ENCODE measurements around the gene MAGI2. TPM values are rescaled to one million over a fixed set of nuclear protein-coding genes. Genes with fewer than 3 reads are reported as not detected.

The MAGI2 gene
- total RNA-seq, 2 donors from 2014 or later = 3.9 to 10.5 TPM

DNA sequence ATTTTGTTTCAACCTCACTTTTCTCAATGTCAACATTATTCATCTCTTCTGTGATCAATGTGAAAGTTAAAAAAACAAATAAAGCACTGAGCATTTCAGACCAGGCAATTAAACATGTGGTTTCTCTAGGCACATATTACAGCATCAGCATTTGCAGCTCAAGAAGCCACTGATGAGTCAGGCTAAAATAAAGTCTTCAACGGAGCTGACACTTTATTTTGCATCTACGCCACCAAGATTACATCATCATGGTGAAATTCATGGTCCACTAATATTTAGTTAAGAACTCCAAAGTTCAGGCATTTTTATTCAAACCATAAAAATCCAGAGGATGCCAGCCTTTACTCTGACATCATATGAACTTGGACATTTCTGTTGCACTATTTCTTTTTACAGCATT is 33.0 kb downstream of the MAGI2 start:
- intact Hi-C loops (cut with DNase I) = no loop called here
- TF ChIP-seq POLR2A (IDR thresholded peaks at IDR 0.05) = no peak
- TF ChIP-seq, protein P1, sequence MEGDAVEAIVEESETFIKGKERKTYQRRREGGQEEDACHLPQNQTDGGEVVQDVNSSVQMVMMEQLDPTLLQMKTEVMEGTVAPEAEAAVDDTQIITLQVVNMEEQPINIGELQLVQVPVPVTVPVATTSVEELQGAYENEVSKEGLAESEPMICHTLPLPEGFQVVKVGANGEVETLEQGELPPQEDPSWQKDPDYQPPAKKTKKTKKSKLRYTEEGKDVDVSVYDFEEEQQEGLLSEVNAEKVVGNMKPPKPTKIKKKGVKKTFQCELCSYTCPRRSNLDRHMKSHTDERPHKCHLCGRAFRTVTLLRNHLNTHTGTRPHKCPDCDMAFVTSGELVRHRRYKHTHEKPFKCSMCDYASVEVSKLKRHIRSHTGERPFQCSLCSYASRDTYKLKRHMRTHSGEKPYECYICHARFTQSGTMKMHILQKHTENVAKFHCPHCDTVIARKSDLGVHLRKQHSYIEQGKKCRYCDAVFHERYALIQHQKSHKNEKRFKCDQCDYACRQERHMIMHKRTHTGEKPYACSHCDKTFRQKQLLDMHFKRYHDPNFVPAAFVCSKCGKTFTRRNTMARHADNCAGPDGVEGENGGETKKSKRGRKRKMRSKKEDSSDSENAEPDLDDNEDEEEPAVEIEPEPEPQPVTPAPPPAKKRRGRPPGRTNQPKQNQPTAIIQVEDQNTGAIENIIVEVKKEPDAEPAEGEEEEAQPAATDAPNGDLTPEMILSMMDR (IDR thresholded peaks at IDR 0.05) = no peak
- Histone ChIP-seq H3K4me3 (no peak overlapping the region), H3K27ac (no peak overlapping the region), H3K9me3 (no peaks in the 10 kb centered on the region), H3K36me3 (replicated peaks in 1 of 2; ENCODE audit: insufficient read depth in 1 of 2, low read depth in 2 of 2) (no peaks in the 10 kb centered on the region), H3K4me1 (no peaks in the 10 kb centered on the region), H3K27me3 (no peaks in the 10 kb centered on the region)
- ATAC-seq (peak; percentile 27), DNase-seq (peak in 1 of 4 donors; percentile 3)
- WGBS, 2 donors = 47 to 56% methylated on average over 2 of the region's 2 CpGs

DNA sequence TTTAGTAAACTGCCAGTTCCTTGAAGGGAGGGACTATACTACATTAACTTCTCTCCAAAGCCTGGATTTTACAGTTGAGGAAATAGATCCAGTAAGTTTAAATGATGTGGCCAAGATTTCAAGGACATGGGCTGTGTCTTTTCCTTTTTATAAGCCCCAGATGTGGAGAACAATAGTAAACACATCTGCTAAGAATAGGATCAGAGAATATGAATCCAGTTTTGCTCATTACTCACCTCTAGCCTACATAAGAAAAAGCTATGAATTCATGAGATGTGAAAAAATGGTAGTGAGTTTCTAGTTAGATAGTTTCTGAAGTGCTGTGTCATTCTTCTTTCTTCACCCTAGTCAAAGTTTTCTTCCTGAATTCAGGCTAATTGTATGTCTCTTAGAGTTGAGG is 38.6 kb downstream of the MAGI2 start:
- Histone ChIP-seq H3K9me3 (no peaks in the 10 kb centered on the region), H3K4me3 (no peak overlapping the region), H3K4me1 (no peaks in the 10 kb centered on the region), H3K27me3 (no peaks in the 10 kb centered on the region), H3K36me3 (replicated peaks in 1 of 2; ENCODE audit: insufficient read depth in 1 of 2, low read depth in 2 of 2) (no peaks in the 10 kb centered on the region), H3K27ac (no peak overlapping the region)
- intact Hi-C loops (cut with DNase I) = no loop called here
- ATAC-seq = no peak
- TF ChIP-seq, protein P1 (IDR thresholded peaks at IDR 0.05) = no peak
- no peak for TF ChIP-seq POLR2A (IDR thresholded peaks at IDR 0.05)
- DNase-seq = no peak

DNA sequence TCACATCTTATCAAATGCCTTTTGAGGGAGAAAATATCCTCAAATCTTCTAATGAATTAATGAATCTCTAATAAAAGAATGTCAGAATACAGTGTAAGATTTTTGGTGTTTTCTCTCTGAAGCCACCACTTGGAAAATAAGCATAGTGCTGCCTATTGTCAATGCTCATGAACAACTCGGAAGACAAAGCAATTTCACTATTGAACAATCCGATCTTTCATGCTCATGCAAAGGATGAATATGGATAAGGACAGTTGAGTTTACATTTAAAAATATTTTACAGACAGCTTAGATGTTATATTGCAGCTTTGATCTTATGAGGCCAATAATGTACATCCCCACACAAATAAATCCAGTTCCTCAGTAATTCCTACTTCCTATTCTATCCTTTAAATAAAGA is 40.6 kb downstream of the MAGI2 start:
- H3K9me3 ChIP-seq = no peaks in the 10 kb centered on the region
- no peak for DNase-seq
- TF ChIP-seq POLR2A (IDR thresholded peaks at IDR 0.05) = no peak
- TF ChIP-seq, protein P1 (IDR thresholded peaks at IDR 0.05) = no peak

DNA sequence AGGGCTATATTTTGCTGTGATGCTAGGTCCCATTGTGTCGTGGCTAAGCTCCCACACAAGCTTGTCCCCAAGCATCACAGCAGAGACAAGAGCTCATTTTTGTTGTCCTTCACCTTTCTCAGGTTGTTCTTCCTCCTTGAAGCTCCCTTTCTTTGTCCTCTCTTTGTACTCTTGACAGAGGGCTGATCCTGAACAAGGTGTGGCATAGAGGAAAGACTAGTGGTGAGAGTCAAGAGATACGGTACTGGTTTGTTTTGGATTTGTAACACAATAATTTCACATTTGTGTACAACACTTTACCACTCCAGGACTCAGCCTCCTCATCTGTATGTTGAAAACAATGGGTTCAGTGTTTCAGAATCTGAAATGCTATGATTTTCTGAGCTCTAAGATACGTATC is 41.0 kb downstream of the MAGI2 start:
- WGBS, 2 donors = 48 to 59% methylated on average over 3 of the region's 3 CpGs
- Histone ChIP-seq H3K27ac (no peak overlapping the region), H3K4me3 (no peak overlapping the region), H3K9me3 (no peaks in the 10 kb centered on the region), H3K4me1 (no peaks in the 10 kb centered on the region), H3K27me3 (no peaks in the 10 kb centered on the region), H3K36me3 (replicated peaks in 1 of 2; ENCODE audit: insufficient read depth in 1 of 2, low read depth in 2 of 2) (no peaks in the 10 kb centered on the region)
- ATAC-seq (no peak), DNase-seq (no peak)
- TF ChIP-seq POLR2A (IDR thresholded peaks at IDR 0.05) = no peak
- TF ChIP-seq, protein P1 (IDR thresholded peaks at IDR 0.05) = no peak
- intact Hi-C loops (cut with DNase I) = no loop called here

More for the DNA sequence above, 40.6 kb downstream of the MAGI2 start:
- intact Hi-C loops (cut with DNase I) = no loop called here
- Histone ChIP-seq H3K27me3 (no peaks in the 10 kb centered on the region), H3K27ac (no peak overlapping the region), H3K4me3 (no peak overlapping the region), H3K4me1 (no peaks in the 10 kb centered on the region), H3K36me3 (replicated peaks in 1 of 2; ENCODE audit: insufficient read depth in 1 of 2, low read depth in 2 of 2) (no peaks in the 10 kb centered on the region)
- WGBS, 2 donors = 62 to 68% methylated on average over 2 of the region's 2 CpGs
- ATAC-seq = no peak

DNA sequence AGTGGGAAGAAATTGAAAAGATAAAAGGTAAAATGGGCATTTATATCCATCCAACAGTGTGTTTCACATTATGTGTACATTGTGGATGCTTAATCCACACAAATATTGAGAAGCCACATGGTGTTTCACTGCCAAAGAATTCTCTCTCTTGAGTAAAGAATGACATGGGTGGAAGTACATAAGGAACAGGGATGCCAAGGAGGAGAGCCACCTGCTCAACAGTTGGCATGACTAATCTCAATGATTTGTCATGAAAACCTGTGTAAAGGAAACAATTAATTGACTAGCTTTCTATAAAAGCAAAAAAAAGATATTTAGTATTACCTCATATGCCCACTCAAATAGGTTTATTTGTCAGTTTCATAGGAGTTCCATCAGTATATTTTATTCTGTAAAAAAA is 43.1 kb downstream of the MAGI2 start:
- no peak for DNase-seq
- intact Hi-C loops (cut with DNase I) = no loop called here
- no peak overlapping the region for H3K27ac ChIP-seq
- H3K9me3 ChIP-seq = no peaks in the 10 kb centered on the region
- TF ChIP-seq, protein P1 (IDR thresholded peaks at IDR 0.05) = no peak
- no peak for ATAC-seq
- no peaks in the 10 kb centered on the region for H3K36me3 ChIP-seq (replicated peaks in 1 of 2; ENCODE audit: insufficient read depth in 1 of 2, low read depth in 2 of 2)
- no peaks in the 10 kb centered on the region for H3K27me3 ChIP-seq
- no peak overlapping the region for H3K4me3 ChIP-seq
- H3K4me1 ChIP-seq = no peaks in the 10 kb centered on the region

Measured in body of pancreas (tissue), 4 donors.